HAP-1 (cell line): Measurements from ENCODE around the gene KATNB1.
"Not testable (repeated sequence)": the region's sequence is repeated elsewhere in the genome, so short reads cannot be mapped to it uniquely, and the experiment has no call there.

Source experiments
- DNase-seq, 2 experiments: peaks; one replicate each; pipeline ENCODE4 v3.0.0-alpha.2; 2016 to 2020; ENCODE audit warnings: low spot score in 2 of 2
- H3K27me3 ChIP-seq: fragments of 250-450 bp; sonication (Bioruptor Pico); 2 replicates; pipeline ENCODE4 v1.5.1; 2020; ENCODE audit warnings: low read depth, mild to moderate bottlenecking, moderate library complexity
- H3K36me3 ChIP-seq: fragments of 250-450 bp; sonication (Bioruptor Pico); replicated peaks from 2 replicates; pipeline ENCODE4 v1.5.1; 2020; ENCODE audit warnings: mild to moderate bottlenecking
- H3K4me1 ChIP-seq: fragments of 250-450 bp; sonication (Bioruptor Pico); 2 replicates; pipeline ENCODE4 v1.5.1; 2020; ENCODE audit warnings: mild to moderate bottlenecking
- H3K4me3 ChIP-seq: fragments of 250-450 bp; sonication (Bioruptor Pico); 2 replicates; pipeline ENCODE4 v1.5.1; 2020; ENCODE audit warnings: mild to moderate bottlenecking, moderate library complexity
- H3K9me3 ChIP-seq: fragments of 250-450 bp; sonication (Bioruptor Pico); 2 replicates; pipeline ENCODE4 v1.5.1; 2020; ENCODE audit warnings: mild to moderate bottlenecking, moderate library complexity
- in situ Hi-C: fragments of 300-500 bp; cut with MboI; formaldehyde crosslinking; loops from 3 replicates; pipeline ENCODE4 v1.14.3; 2020; ENCODE audit warnings: low sequenced_read_pairs, inconsistent platforms, mixed read lengths

KATNB1 gene

GRCh38 chr16:57765160-57765728 lies 29.7 kb downstream of the KATNB1 start:
- Histone ChIP-seq H3K4me1 (no peaks in the 10 kb centered on the region), H3K9me3 (no peaks in the 10 kb centered on the region), H3K4me3 (no peak overlapping the region), H3K36me3 (no peaks in the 10 kb centered on the region), H3K27me3 (no peaks in the 10 kb centered on the region)
- in situ Hi-C loops, result no loop called here
- DNase-seq, result no peak

- Histone ChIP-seq H3K4me1 (no peaks in the 10 kb centered on the region), H3K4me3 (no peak overlapping the region), H3K9me3 (no peaks in the 10 kb centered on the region), H3K36me3 (no peaks in the 10 kb centered on the region), H3K27me3 (no peaks in the 10 kb centered on the region)
- DNase-seq, result no peak
- in situ Hi-C loops, result no loop called here
Observed at GRCh38 chr16:57766714-57767348, 31.3 kb downstream of the KATNB1 start.

- no peaks in the 10 kb centered on the region for H3K4me1 ChIP-seq
- no peaks in the 10 kb centered on the region for H3K27me3 ChIP-seq
- in situ Hi-C loops, result no loop called here
- H3K9me3 ChIP-seq, result no peaks in the 10 kb centered on the region
- DNase-seq, result no peak
- H3K36me3 ChIP-seq, result no peaks in the 10 kb centered on the region
- H3K4me3 ChIP-seq, result no peak overlapping the region
Observed at GRCh38 chr16:57769541-57770145, 34.1 kb downstream of the KATNB1 start.

- Histone ChIP-seq H3K4me3 (no peak overlapping the region), H3K4me1 (no peaks in the 10 kb centered on the region), H3K9me3 (no peaks in the 10 kb centered on the region), H3K36me3 (no peaks in the 10 kb centered on the region), H3K27me3 (no peaks in the 10 kb centered on the region)
- in situ Hi-C loops, result no loop called here
- no peak for DNase-seq
Observed at GRCh38 chr16:57770361-57770760, 34.8 kb downstream of the KATNB1 start.

- Histone ChIP-seq H3K36me3 (no peaks in the 10 kb centered on the region), H3K9me3 (no peaks in the 10 kb centered on the region), H3K27me3 (no peaks in the 10 kb centered on the region), H3K4me3 (no peak overlapping the region), H3K4me1 (no peaks in the 10 kb centered on the region)
- DNase-seq, result no peak
- in situ Hi-C loops, result no loop called here
Observed at GRCh38 chr16:57771141-57771785, 35.7 kb downstream of the KATNB1 start.

- in situ Hi-C loops, result no loop called here
- no peaks in the 10 kb centered on the region for H3K9me3 ChIP-seq
Observed at GRCh38 chr16:57773019-57773418, 37.4 kb downstream of the KATNB1 start.

GRCh38 chr16:57773655-57774295 lies 38.2 kb downstream of the KATNB1 start:
- H3K36me3 ChIP-seq, result no peaks in the 10 kb centered on the region
- no peak for DNase-seq
- no peaks in the 10 kb centered on the region for H3K27me3 ChIP-seq
- no peak overlapping the region for H3K4me3 ChIP-seq
- in situ Hi-C loops, result no loop called here
- no peaks in the 10 kb centered on the region for H3K9me3 ChIP-seq
- no peaks in the 10 kb centered on the region for H3K4me1 ChIP-seq

More at GRCh38 chr16:57773019-57773418, 37.4 kb downstream of the KATNB1 start:
- Histone ChIP-seq H3K27me3 (no peaks in the 10 kb centered on the region), H3K36me3 (no peaks in the 10 kb centered on the region), H3K4me3 (no peak overlapping the region), H3K4me1 (no peaks in the 10 kb centered on the region)
- no peak for DNase-seq

GRCh38 chr16:57774705-57775285 lies 39.2 kb downstream of the KATNB1 start:
- no peak for DNase-seq
- in situ Hi-C loops, result no loop called here
- no peaks in the 10 kb centered on the region for H3K9me3 ChIP-seq
- H3K36me3 ChIP-seq, result no peaks in the 10 kb centered on the region
- H3K27me3 ChIP-seq, result no peaks in the 10 kb centered on the region
- no peaks in the 10 kb centered on the region for H3K4me1 ChIP-seq
- H3K4me3 ChIP-seq, result no peak overlapping the region

GRCh38 chr16:57775661-57776469 lies 40.3 kb downstream of the KATNB1 start:
- DNase-seq, result peak; percentile 29 to 74
- Histone ChIP-seq H3K4me1 (no peaks in the 10 kb centered on the region), H3K9me3 (no peaks in the 10 kb centered on the region), H3K27me3 (no peaks in the 10 kb centered on the region), H3K4me3 (no peak overlapping the region), H3K36me3 (no peaks in the 10 kb centered on the region)
- in situ Hi-C loops, result no loop called here

GRCh38 chr16:57778658-57779057 lies 43.1 kb downstream of the KATNB1 start:
- in situ Hi-C loops, result no loop called here
- H3K4me3 ChIP-seq, result no peak overlapping the region
- no peaks in the 10 kb centered on the region for H3K36me3 ChIP-seq
- no peaks in the 10 kb centered on the region for H3K9me3 ChIP-seq
- no peaks in the 10 kb centered on the region; the same call in 1 of the 2 replicates for H3K4me1 ChIP-seq
- no peaks in the 10 kb centered on the region for H3K27me3 ChIP-seq
- DNase-seq, result no peak

- H3K9me3 ChIP-seq, DNase-seq, in situ Hi-C loops, H3K27me3 ChIP-seq, H3K4me3 ChIP-seq, H3K4me1 ChIP-seq, H3K36me3 ChIP-seq: not testable (repeated sequence)
Observed at GRCh38 chr16:57779836-57780235, 44.3 kb downstream of the KATNB1 start.

GRCh38 chr16:57781349-57781740 lies 45.8 kb downstream of the KATNB1 start:
- in situ Hi-C loops, result no loop called here
- Histone ChIP-seq H3K36me3 (no peaks in the 10 kb centered on the region), H3K27me3 (no peaks in the 10 kb centered on the region), H3K9me3 (no peaks in the 10 kb centered on the region), H3K4me1 (no peaks in the 10 kb centered on the region; the same call in 1 of the 2 replicates), H3K4me3 (no peak overlapping the region)
- no peak for DNase-seq
